Epidermal melanocyte (primary cell): Measurements from ENCODE around the gene PHC2.
A peak's percentile ranks its signal among the peaks of the same experiment; 100 is the strongest.

ENCODE experiments used
- DNase-seq: peaks from one replicate; pipeline ENCODE4 v3.0.0; 2011; ENCODE audit warnings: low spot score; ENCODE audit not compliant: insufficient read length

PHC2 gene

GRCh38 chr1:33430692-33431593 lies at the start of gene PHC2:
PHC2 (minus strand) TSS chr1:33431095; CDS start chr1:33375539, 55,556 bp downstream.
- DNase-seq = peak; percentile 91

- DNase-seq = no peak
These were observed 46.6 kb upstream of the PHC2 start for GRCh38 chr1:33477451-33477850.

GRCh38 chr1:33473900-33474299 lies 43.0 kb upstream of the PHC2 start:
- DNase-seq = no peak

GRCh38 chr1:33472269-33472980 lies 41.5 kb upstream of the PHC2 start, which contains the start of gene ZSCAN20:
ZSCAN20 (plus strand) TSS chr1:33472645; CDS start chr1:33479289, 6,644 bp downstream.
- peak; percentile 86 for DNase-seq

GRCh38 chr1:33471416-33471815 lies 40.5 kb upstream of the PHC2 start:
- DNase-seq = no peak

- DNase-seq = peak; percentile 85
These were observed 39.7 kb upstream of the PHC2 start for GRCh38 chr1:33470495-33471012.

GRCh38 chr1:33469691-33470090 lies 38.8 kb upstream of the PHC2 start:
- no peak for DNase-seq

- DNase-seq = no peak
These were observed 38.1 kb upstream of the PHC2 start for GRCh38 chr1:33468967-33469366.

- DNase-seq = no peak
These were observed 37.6 kb upstream of the PHC2 start for GRCh38 chr1:33468531-33468930.

GRCh38 chr1:33468011-33468410 lies 37.1 kb upstream of the PHC2 start:
- DNase-seq = no peak

GRCh38 chr1:33466159-33466558 lies 35.3 kb upstream of the PHC2 start:
- DNase-seq = no peak

GRCh38 chr1:33465316-33465715 lies 34.4 kb upstream of the PHC2 start:
- no peak for DNase-seq

GRCh38 chr1:33464552-33464951 lies 33.7 kb upstream of the PHC2 start:
- no peak for DNase-seq

GRCh38 chr1:33462405-33463164 lies 31.7 kb upstream of the PHC2 start:
- DNase-seq = no peak

GRCh38 chr1:33460947-33461629 lies 30.2 kb upstream of the PHC2 start:
- DNase-seq = no peak

GRCh38 chr1:33460144-33460543 lies 29.2 kb upstream of the PHC2 start:
- DNase-seq = no peak

GRCh38 chr1:33459691-33460090 lies 28.8 kb upstream of the PHC2 start:
- no peak for DNase-seq

- DNase-seq = no peak
These were observed 25.6 kb upstream of the PHC2 start for GRCh38 chr1:33456502-33456886.

GRCh38 chr1:33455539-33456501 lies 24.9 kb upstream of the PHC2 start:
- peak; percentile 86 for DNase-seq
